Sigmoid colon (tissue), 7 donors: Measurements from ENCODE around the gene GRIK3. TPM values are rescaled to one million over a fixed set of nuclear protein-coding genes. Genes with fewer than 3 reads are reported as not detected.
"Not testable (repeated sequence)": the region's sequence is repeated elsewhere in the genome, so short reads cannot be mapped to it uniquely, and the experiment has no call there.

Source experiments
- DNase-seq: peaks from one replicate; pipeline ENCODE4 v3.0.0-alpha.2; 2019
- H3K27ac ChIP-seq, 4 donors: fragments of 200-600 bp; sonication (generic); one replicate each; pipeline ENCODE4 v1.5.1; 2016 to 2019; ENCODE audit warnings: mild to moderate bottlenecking in 1 of 4
- H3K27me3 ChIP-seq, 3 donors: fragments of 200-600 bp; sonication (generic); one replicate each; pipeline ENCODE4 v1.5.1; 2019; ENCODE audit warnings: mild to moderate bottlenecking in 1 of 3
- H3K36me3 ChIP-seq, 4 donors: fragments of 200-600 bp; sonication (generic); one replicate each; pipeline ENCODE4 v1.5.1; 2016 to 2019
- H3K4me1 ChIP-seq, 4 donors: fragments of 200-600 bp; sonication (generic); one replicate each; pipeline ENCODE4 v1.5.1; 2017 to 2019
- H3K4me3 ChIP-seq, 4 donors: fragments of 200-600 bp; sonication (generic); one replicate each; pipeline ENCODE4 v1.5.1; 2017 to 2019; ENCODE audit warnings: mild to moderate bottlenecking in 2 of 4, moderate library complexity in 1 of 4
- H3K9me3 ChIP-seq, 4 donors: fragments of 200-600 bp in 3 of 4; sonication (generic) in 3 of 4; one replicate each; pipeline versions ENCODE4 v1.5.1 to v1.6.1; 2013 to 2019
- EP300 ChIP-seq, 4 donors: sonication (generic); formaldehyde crosslinking; IDR thresholded peaks; one replicate each; pipeline ENCODE4 v1.6.1; 2017; ENCODE audit warnings: antibody characterized with exemption in 4 of 4
- POLR2A ChIP-seq, 2 donors: fragments of 450-650 bp; IDR thresholded peaks; one replicate each; pipeline ENCODE4 v1.6.1; 2016; ENCODE audit warnings: antibody characterized with exemption in 2 of 2, mild to moderate bottlenecking in 2 of 2, moderate library complexity in 2 of 2
- POLR2AphosphoS5 ChIP-seq, 4 donors: sonication (generic); formaldehyde crosslinking; IDR thresholded peaks; one replicate each; pipeline ENCODE4 v1.6.1; 2017; ENCODE audit warnings: antibody characterized with exemption in 4 of 4
- WGBS, 2 donors: extraction: QIAGEN DNeasy Blood & Tissue Kit; methylation state at CpG; one replicate each; pipeline ENCODE4 v1.1.7; 2013; 5-methylcytosine and 5-hydroxymethylcytosine counted together
- intact Hi-C: fragments of 100-400 bp; cut with DNase I; formaldehyde crosslinking; loops from one replicate; pipeline ENCODE4 v1.15.1; 2023
- polyA plus RNA-seq, 3 donors: library from polyadenylated mRNA; stranded (reverse); fragments of 200-250 nt; gene quantifications; one replicate each; pipeline ENCODE4 v1.2.3, GENCODE V29; 2013
- total RNA-seq, 4 donors: library from RNA; depleted of rRNA; stranded (reverse); fragments of >200 nt; gene quantifications; one replicate each; pipeline ENCODE4 v1.1.0, GENCODE V29; 2016
- TF ChIP-seq, protein P1 (sequence below), 4 experiments: fragments of 450-650 bp in 3 of 4; fragments of 200-600 bp in 1 of 4; IDR thresholded peaks; one replicate each; pipeline ENCODE4 v1.5.1; 2016 to 2019; ENCODE audit warnings: antibody characterized with exemption in 4 of 4, mild to moderate bottlenecking in 3 of 4, moderate library complexity in 2 of 4
- donor health status: healthy with polysubstance abuse.
- donor health status: Bipolar disorder and iron deficiency.
- donor health status: healthy.

The GRIK3 gene
- total and polyA plus RNA-seq, 7 donors = 0.60 to 7.1 (median 3.4) TPM; not detected in 1

GRCh38 chr1:36769886-36770830 lies 264.2 kb downstream of the GRIK3 start:
- peak; percentile 20 for DNase-seq

DNA sequence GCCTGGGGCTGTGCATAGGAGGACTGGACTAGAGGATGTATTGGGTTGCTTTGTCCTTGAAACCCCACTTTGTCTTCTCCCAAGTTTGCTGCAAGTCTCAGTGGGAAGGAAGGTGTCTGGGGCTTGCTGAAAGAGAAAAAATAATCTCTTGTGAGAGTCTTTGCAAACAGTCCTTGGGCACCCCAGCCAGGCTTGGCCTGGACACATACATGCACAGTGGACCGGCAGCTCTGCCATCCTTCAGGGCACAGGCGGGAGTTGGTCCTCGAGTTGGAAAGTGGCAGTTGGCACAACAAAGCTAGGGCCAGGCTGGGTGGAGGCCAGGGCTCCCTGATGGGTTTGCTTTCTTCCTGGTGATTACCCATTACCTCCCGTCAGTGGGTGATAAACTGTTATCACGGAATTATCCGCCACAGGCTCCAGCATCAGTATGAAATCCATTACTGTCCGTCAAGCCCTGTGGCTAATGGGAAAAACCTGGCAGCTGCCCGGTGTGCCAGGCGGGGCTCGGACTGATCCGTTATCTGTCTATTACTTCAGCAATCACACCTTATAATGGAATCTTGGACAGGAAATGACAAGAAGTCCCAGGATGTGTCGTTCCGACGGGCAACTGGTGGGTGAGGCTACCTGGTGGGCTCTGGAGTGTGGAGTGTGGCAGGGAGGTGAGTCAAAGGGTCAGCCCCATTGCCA lies 265.7 kb downstream of the GRIK3 start:
- peak; percentile 29 for DNase-seq

More at GRCh38 chr1:36769886-36770830, 264.2 kb downstream of the GRIK3 start:
- TF ChIP-seq POLR2A (IDR thresholded peaks at IDR 0.05) (no peak), EP300 (IDR thresholded peaks at IDR 0.05) (no peak), POLR2AphosphoS5 (IDR thresholded peaks at IDR 0.05) (no peak)
- TF ChIP-seq, protein P1, sequence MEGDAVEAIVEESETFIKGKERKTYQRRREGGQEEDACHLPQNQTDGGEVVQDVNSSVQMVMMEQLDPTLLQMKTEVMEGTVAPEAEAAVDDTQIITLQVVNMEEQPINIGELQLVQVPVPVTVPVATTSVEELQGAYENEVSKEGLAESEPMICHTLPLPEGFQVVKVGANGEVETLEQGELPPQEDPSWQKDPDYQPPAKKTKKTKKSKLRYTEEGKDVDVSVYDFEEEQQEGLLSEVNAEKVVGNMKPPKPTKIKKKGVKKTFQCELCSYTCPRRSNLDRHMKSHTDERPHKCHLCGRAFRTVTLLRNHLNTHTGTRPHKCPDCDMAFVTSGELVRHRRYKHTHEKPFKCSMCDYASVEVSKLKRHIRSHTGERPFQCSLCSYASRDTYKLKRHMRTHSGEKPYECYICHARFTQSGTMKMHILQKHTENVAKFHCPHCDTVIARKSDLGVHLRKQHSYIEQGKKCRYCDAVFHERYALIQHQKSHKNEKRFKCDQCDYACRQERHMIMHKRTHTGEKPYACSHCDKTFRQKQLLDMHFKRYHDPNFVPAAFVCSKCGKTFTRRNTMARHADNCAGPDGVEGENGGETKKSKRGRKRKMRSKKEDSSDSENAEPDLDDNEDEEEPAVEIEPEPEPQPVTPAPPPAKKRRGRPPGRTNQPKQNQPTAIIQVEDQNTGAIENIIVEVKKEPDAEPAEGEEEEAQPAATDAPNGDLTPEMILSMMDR (IDR thresholded peaks at IDR 0.05) = no peak
- Histone ChIP-seq H3K9me3 (no peaks in the 10 kb centered on the region), H3K36me3 (no peaks in the 10 kb centered on the region), H3K4me3 (no peak overlapping the region), H3K27ac (no peak overlapping the region), H3K27me3 (peaks cover 0 to 61% (median 20%) of the 10 kb centered on the region in 3 donors), H3K4me1 (no peaks in the 10 kb centered on the region)
- intact Hi-C loops = no loop called here
- WGBS, 2 donors = 56 to 57% methylated on average over 10 of the region's 10 CpGs

GRCh38 chr1:36767429-36767828 lies 266.9 kb downstream of the GRIK3 start:
- intact Hi-C loops, H3K36me3 ChIP-seq, H3K4me1 ChIP-seq, H3K4me3 ChIP-seq, H3K27ac ChIP-seq, H3K9me3 ChIP-seq, DNase-seq: not testable (repeated sequence)
- 85 to 94% methylated on average over 1 of the region's 4 CpGs for WGBS, 2 donors
- H3K27me3 ChIP-seq = peaks cover 0 to 35% (median 0%) of the 10 kb centered on the region in 3 donors

More for the DNA sequence above, 265.7 kb downstream of the GRIK3 start:
- Histone ChIP-seq H3K9me3 (no peaks in the 10 kb centered on the region), H3K27me3 (peaks cover 0 to 47% (median 11%) of the 10 kb centered on the region in 3 donors), H3K36me3 (no peaks in the 10 kb centered on the region), H3K4me1 (no peaks in the 10 kb centered on the region), H3K4me3 (no peak overlapping the region), H3K27ac (no peak overlapping the region)
- intact Hi-C loops = no loop called here
- no peak for TF ChIP-seq EP300 (IDR thresholded peaks at IDR 0.05)
- TF ChIP-seq POLR2A (IDR thresholded peaks at IDR 0.05) = no peak
- TF ChIP-seq, protein P1 (IDR thresholded peaks at IDR 0.05) = no peak
- TF ChIP-seq POLR2AphosphoS5 (IDR thresholded peaks at IDR 0.05) = no peak
- 64 to 79% methylated on average over 14 of the region's 14 CpGs for WGBS, 2 donors

DNA sequence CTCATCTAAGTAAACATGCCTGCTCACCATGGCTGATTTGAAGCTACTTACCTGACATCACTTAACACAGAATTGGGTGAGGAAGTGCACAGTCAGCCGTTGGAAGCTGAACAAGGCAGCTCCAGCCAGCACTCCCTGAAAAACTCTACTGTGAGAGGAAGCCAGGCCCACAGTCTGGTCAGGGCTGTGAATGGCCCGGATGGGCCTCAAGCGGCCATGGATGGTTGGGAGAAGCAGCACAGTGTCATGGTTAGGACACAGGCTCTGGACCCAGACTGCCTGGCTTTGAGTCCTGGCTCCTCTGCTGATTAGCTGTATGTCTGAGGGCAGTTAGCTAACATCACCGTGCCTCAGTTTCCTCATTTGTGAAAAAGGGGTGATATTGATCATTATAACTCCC lies 267.8 kb downstream of the GRIK3 start:
- TF ChIP-seq POLR2AphosphoS5 (IDR thresholded peaks at IDR 0.05) = no peak
- TF ChIP-seq, protein P1 (IDR thresholded peaks at IDR 0.05) = no peak
- no peak for TF ChIP-seq POLR2A (IDR thresholded peaks at IDR 0.05)
- TF ChIP-seq EP300 (IDR thresholded peaks at IDR 0.05) = no peak
- no peak for DNase-seq
- intact Hi-C loops = no loop called here

GRCh38 chr1:36765785-36766300 lies 268.5 kb downstream of the GRIK3 start:
- H3K4me3 ChIP-seq = no peak overlapping the region
- no peaks in the 10 kb centered on the region for H3K36me3 ChIP-seq
- TF ChIP-seq POLR2A (IDR thresholded peaks at IDR 0.05) (no peak), POLR2AphosphoS5 (IDR thresholded peaks at IDR 0.05) (no peak), EP300 (IDR thresholded peaks at IDR 0.05) (no peak)
- TF ChIP-seq, protein P1 (IDR thresholded peaks at IDR 0.05) = no peak
- H3K9me3 ChIP-seq = no peaks in the 10 kb centered on the region
- DNase-seq = no peak
- no peaks in the 10 kb centered on the region for H3K4me1 ChIP-seq
- intact Hi-C loops = no loop called here
- H3K27ac ChIP-seq = no peak overlapping the region
- WGBS, 2 donors = 58 to 67% methylated on average over 5 of the region's 5 CpGs
- H3K27me3 ChIP-seq = peaks cover 0 to 19% (median 0%) of the 10 kb centered on the region in 3 donors

More for the DNA sequence above, 267.8 kb downstream of the GRIK3 start:
- no peaks in the 10 kb centered on the region for H3K4me1 ChIP-seq
- peaks cover 0 to 25% (median 0%) of the 10 kb centered on the region in 3 donors for H3K27me3 ChIP-seq
- WGBS, 2 donors = 46 to 50% methylated on average over 4 of the region's 4 CpGs
- H3K27ac ChIP-seq = no peak overlapping the region
- no peaks in the 10 kb centered on the region for H3K9me3 ChIP-seq
- H3K4me3 ChIP-seq = no peak overlapping the region
- H3K36me3 ChIP-seq = no peaks in the 10 kb centered on the region
